ENCODE data around the gene IL17REL. TPM values are rescaled to one million over a fixed set of nuclear protein-coding genes. Genes with fewer than 3 reads are reported as not detected.

Gene IL17REL
- total RNA-seq = under 1 TPM in 1 of 2 donors, not detected in 1; 0.15 TPM
- polyA plus RNA-seq (2013, experiment 1 of 2) = not detected
- 0.12 TPM for polyA plus RNA-seq (2013, experiment 2 of 2)
- long read RNA-seq, experiment 1 = 0 reads
- long read RNA-seq, experiment 2 = 0 reads
- long read RNA-seq, experiment 3 = 0 reads
- long read RNA-seq, experiment 4 = 0 reads

- no peak within 1 kb of the TSS for H3K9ac ChIP-seq (ENCODE audit: extremely low read depth, low read length, poor library complexity, severe bottlenecking)
- no peaks in the 10 kb centered on the region for H3K36me3 ChIP-seq (ENCODE audit: control insufficient read depth, insufficient read depth, low read length)
- no peaks in the 10 kb centered on the region for H3K4me1 ChIP-seq (ENCODE audit: control insufficient read depth, insufficient read depth, low read length)
- H3K27me3 Mint-ChIP-seq (ENCODE audit: insufficient read depth) = peaks cover 38% of the 10 kb centered on the region
- peaks cover 63% of the 10 kb centered on the region for H3K27me3 ChIP-seq (ENCODE audit: control insufficient read depth, insufficient read depth, low read length, poor library complexity, severe bottlenecking)
- H3K4me3 Mint-ChIP-seq = no peak within 1 kb of the TSS
- TF ChIP-seq, protein P1, sequence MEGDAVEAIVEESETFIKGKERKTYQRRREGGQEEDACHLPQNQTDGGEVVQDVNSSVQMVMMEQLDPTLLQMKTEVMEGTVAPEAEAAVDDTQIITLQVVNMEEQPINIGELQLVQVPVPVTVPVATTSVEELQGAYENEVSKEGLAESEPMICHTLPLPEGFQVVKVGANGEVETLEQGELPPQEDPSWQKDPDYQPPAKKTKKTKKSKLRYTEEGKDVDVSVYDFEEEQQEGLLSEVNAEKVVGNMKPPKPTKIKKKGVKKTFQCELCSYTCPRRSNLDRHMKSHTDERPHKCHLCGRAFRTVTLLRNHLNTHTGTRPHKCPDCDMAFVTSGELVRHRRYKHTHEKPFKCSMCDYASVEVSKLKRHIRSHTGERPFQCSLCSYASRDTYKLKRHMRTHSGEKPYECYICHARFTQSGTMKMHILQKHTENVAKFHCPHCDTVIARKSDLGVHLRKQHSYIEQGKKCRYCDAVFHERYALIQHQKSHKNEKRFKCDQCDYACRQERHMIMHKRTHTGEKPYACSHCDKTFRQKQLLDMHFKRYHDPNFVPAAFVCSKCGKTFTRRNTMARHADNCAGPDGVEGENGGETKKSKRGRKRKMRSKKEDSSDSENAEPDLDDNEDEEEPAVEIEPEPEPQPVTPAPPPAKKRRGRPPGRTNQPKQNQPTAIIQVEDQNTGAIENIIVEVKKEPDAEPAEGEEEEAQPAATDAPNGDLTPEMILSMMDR (conservative IDR thresholded peaks at IDR 0.05) = peak; percentile 22
- 61 to 69% methylated on average over 26 to 29 of the region's 29 CpGs for WGBS, 2 experiments (ENCODE audit: insufficient coverage in 1 of 2, insufficient read length in 1 of 2)
- peak; percentile 57 for DNase-seq
- no peak within 1 kb of the TSS for H3K27ac ChIP-seq (ENCODE audit: low read depth, low read length)
- no peaks in the 10 kb centered on the region for H3K36me3 Mint-ChIP-seq (ENCODE audit: low read depth)
- no peaks in the 10 kb centered on the region for H3K9me3 ChIP-seq (ENCODE audit: control insufficient read depth, low read length)
- H3K4me3 ChIP-seq (ENCODE audit: low read length) = no peak within 1 kb of the TSS
- H3K9me3 Mint-ChIP-seq = no peaks in the 10 kb centered on the region
- H3K27ac Mint-ChIP-seq = no peak within 1 kb of the TSS
- no peaks in the 10 kb centered on the region for H3K4me1 Mint-ChIP-seq
Observed at GRCh38 chr22:50012211-50013181, at the start of gene IL17REL. TSS of gene IL17REL (minus strand) at chr22:50012765. CDS start at chr22:50012646, 119 bp downstream.

GRCh38 chr22:50061824-50062355, 49.3 kb upstream of the IL17REL start:
- no peak overlapping the region for H3K4me3 ChIP-seq (ENCODE audit: low read length)
- Mint-ChIP-seq H3K27me3 (ENCODE audit: insufficient read depth) (peaks cover 10% of the 10 kb centered on the region), H3K27ac (no peak overlapping the region), H3K4me3 (no peak overlapping the region), H3K4me1 (peaks cover 12% of the 10 kb centered on the region), H3K36me3 (ENCODE audit: low read depth) (no peaks in the 10 kb centered on the region), H3K9me3 (no peaks in the 10 kb centered on the region)
- H3K36me3 ChIP-seq (ENCODE audit: control insufficient read depth, insufficient read depth, low read length) = no peaks in the 10 kb centered on the region
- H3K9me3 ChIP-seq (ENCODE audit: control insufficient read depth, low read length) = no peaks in the 10 kb centered on the region
- H3K4me1 ChIP-seq (ENCODE audit: control insufficient read depth, insufficient read depth, low read length) = peaks cover 4% of the 10 kb centered on the region
- WGBS, 2 experiments (ENCODE audit: insufficient coverage in 1 of 2, insufficient read length in 1 of 2) = 88 to 95% methylated on average over 6 to 17 of the region's 17 CpGs
- H3K9ac ChIP-seq (ENCODE audit: extremely low read depth, low read length, poor library complexity, severe bottlenecking) = no peak overlapping the region
- TF ChIP-seq, protein P1 (conservative IDR thresholded peaks at IDR 0.05) = no peak
- H3K27me3 ChIP-seq (ENCODE audit: control insufficient read depth, insufficient read depth, low read length, poor library complexity, severe bottlenecking) = peaks cover 19% of the 10 kb centered on the region
- H3K27ac ChIP-seq (ENCODE audit: low read depth, low read length) = no peak overlapping the region
- DNase-seq = no peak

GRCh38 chr22:50061141-50061823, 48.7 kb upstream of the IL17REL start:
- H3K27me3 Mint-ChIP-seq (ENCODE audit: insufficient read depth) = peaks cover 10% of the 10 kb centered on the region
- peaks cover 12% of the 10 kb centered on the region for H3K4me1 Mint-ChIP-seq
- no peaks in the 10 kb centered on the region for H3K36me3 Mint-ChIP-seq (ENCODE audit: low read depth)
- Histone ChIP-seq H3K4me3 (ENCODE audit: low read length) (no peak overlapping the region), H3K36me3 (ENCODE audit: control insufficient read depth, insufficient read depth, low read length) (no peaks in the 10 kb centered on the region), H3K27ac (ENCODE audit: low read depth, low read length) (no peak overlapping the region), H3K9me3 (ENCODE audit: control insufficient read depth, low read length) (no peaks in the 10 kb centered on the region), H3K9ac (ENCODE audit: extremely low read depth, low read length, poor library complexity, severe bottlenecking) (no peak overlapping the region), H3K27me3 (ENCODE audit: control insufficient read depth, insufficient read depth, low read length, poor library complexity, severe bottlenecking) (peaks cover 20% of the 10 kb centered on the region), H3K4me1 (ENCODE audit: control insufficient read depth, insufficient read depth, low read length) (peaks cover 4% of the 10 kb centered on the region)
- peak; percentile 28 for DNase-seq
- no peak overlapping the region for H3K27ac Mint-ChIP-seq
- H3K9me3 Mint-ChIP-seq = no peaks in the 10 kb centered on the region
- no peak overlapping the region for H3K4me3 Mint-ChIP-seq
- TF ChIP-seq, protein P1 (conservative IDR thresholded peaks at IDR 0.05) = no peak
- WGBS, 2 experiments (ENCODE audit: insufficient coverage in 1 of 2, insufficient read length in 1 of 2) = 92 to 95% methylated on average over 21 to 27 of the region's 27 CpGs
